Effector memory CD4-positive, alpha-beta T cell (primary cell): ENCODE data around the gene ONECUT3.
"Not testable (repeated sequence)": the region's sequence is repeated elsewhere in the genome, so short reads cannot be mapped to it uniquely, and the experiment has no call there.

Experiments used
- DNase-seq, 3 donors: peaks; one replicate each; pipeline ENCODE4 v3.0.0-alpha.2; 2020
- H3K27ac ChIP-seq: 2 replicates; pipeline ENCODE4 v1.7.0; 2013; ENCODE audit warnings: mild to moderate bottlenecking, low read length, moderate library complexity; ENCODE audit not compliant: insufficient read depth, poor library complexity, severe bottlenecking
- H3K27me3 ChIP-seq: replicated peaks from 2 replicates; pipeline ENCODE4 v1.7.0; 2013; ENCODE audit warnings: mild to moderate bottlenecking, low read length; ENCODE audit not compliant: insufficient read depth, control insufficient read depth, poor library complexity, severe bottlenecking
- H3K36me3 ChIP-seq: 2 replicates; pipeline ENCODE4 v1.7.0; 2013; ENCODE audit warnings: mild to moderate bottlenecking, low read length, moderate library complexity; ENCODE audit not compliant: control insufficient read depth, insufficient read depth
- H3K4me1 ChIP-seq: 2 replicates; pipeline ENCODE4 v1.7.0; 2013; ENCODE audit warnings: low read length, mild to moderate bottlenecking; ENCODE audit not compliant: control insufficient read depth, insufficient read depth, poor library complexity, severe bottlenecking
- H3K4me3 ChIP-seq: 2 replicates; pipeline ENCODE4 v1.7.0; 2013; ENCODE audit warnings: low read length, low read depth, mild to moderate bottlenecking; ENCODE audit not compliant: insufficient read depth, poor library complexity, severe bottlenecking
- H3K9me3 ChIP-seq: 2 replicates; pipeline ENCODE4 v1.7.0; 2013; ENCODE audit warnings: mild to moderate bottlenecking, low read length, moderate library complexity; ENCODE audit not compliant: control insufficient read depth

ONECUT3 gene

DNA sequence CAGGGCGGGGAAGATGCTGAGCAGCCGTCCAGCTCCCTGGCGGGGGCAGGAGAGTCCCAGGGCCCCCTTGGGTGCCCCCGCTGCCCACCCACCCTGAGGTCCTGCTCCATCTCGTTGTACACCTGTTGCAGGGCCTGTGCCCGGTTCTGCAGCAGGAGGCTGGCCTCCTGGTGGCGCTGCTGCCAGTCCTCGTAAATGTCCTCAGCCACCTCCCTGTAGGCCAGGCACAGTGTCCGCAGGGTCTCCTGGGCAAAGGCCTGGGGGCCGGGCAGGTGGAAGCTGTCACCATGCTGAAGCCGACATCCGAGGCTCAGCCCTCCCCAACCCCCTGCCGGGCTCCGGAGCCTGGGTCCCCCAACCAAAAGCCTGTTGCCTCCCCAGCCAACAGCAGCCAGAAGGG lies 38.6 kb downstream of the ONECUT3 start:
- DNase-seq: no peak
- Histone ChIP-seq H3K27ac (no peak overlapping the region), H3K4me1 (peaks cover 5% of the 10 kb centered on the region), H3K27me3 (peaks cover 2% of the 10 kb centered on the region), H3K4me3 (no peak overlapping the region), H3K9me3 (no peaks in the 10 kb centered on the region), H3K36me3 (no peaks in the 10 kb centered on the region)

DNA sequence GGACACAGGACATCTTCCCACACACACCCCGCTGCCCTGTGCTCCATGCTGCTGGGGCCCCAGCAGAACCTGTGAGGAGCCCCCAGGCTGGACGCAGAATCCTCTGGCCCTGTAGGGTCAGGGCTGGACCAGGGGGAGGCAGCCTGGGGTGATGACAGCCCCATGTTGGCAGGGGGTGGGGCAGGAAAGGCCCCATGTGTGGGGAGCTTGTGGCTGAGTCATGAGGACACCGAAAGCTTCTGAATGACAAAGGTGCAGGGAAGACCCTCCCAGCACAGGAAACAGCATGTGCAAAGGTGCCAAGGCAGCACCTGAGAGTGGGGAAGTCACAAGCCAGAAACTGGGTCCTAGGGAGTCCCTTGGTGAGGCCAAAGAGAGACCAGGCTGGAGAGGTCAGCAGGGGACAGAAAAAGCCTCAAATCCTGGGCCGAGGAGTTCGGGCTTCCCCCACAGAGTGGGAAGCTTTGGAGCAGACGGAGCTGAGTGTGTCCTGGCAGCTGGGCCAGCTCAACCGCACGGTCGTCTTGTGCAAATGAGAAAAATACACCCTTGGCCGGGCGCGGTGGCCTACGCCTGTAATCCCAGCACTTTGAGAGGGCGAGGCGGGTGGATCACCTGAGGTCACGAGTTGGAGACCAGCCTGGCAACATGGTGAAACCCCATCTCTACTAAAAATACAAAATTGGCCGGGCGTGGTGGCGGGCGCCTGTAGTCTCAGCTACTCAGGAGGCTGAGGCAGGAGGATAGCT lies 41.3 kb downstream of the ONECUT3 start:
- no peak for DNase-seq
- H3K36me3 ChIP-seq: no peaks in the 10 kb centered on the region
- H3K27me3 ChIP-seq: peaks cover 1% of the 10 kb centered on the region
- no peak overlapping the region for H3K27ac ChIP-seq
- no peak overlapping the region for H3K4me3 ChIP-seq
- no peaks in the 10 kb centered on the region for H3K9me3 ChIP-seq
- peaks cover 5% of the 10 kb centered on the region for H3K4me1 ChIP-seq

DNA sequence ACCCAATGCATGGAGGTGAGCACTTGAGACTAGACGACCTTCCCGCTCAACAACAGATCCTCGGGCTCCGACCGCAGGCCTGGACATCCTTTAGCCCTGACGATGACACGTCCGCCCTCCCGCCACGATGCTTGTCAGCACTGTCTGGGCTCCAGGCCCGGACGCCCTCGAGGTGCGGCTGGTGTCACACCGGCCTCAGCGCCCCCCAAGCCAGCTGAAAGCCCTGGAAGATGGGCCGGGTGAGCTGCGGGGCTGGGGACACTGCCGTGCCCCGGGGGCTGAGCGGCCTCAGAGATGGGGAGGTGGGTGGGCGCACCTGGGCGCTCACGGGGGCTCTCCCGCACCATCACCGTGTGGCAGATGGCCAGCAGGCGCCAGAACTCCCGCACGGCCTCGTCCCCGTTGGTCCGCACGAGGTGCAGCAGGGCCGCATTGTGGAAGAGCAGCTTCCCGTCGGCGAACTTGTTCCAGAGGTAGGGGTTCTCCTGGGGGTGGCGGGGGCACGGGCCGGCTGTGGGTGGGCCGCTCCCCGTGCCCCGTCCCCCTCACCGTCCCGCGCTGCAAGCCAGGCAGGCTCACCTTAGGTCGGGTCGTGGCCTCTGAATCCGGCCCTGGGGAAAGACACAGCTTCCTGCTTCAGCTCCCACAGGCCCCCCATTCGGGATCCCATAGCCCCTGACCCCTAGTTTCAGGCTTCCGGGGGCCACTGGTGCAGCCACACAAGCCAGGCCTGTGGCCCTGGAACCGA lies 43.3 kb downstream of the ONECUT3 start:
- Histone ChIP-seq H3K27me3 (no peaks in the 10 kb centered on the region), H3K4me3 (no peak overlapping the region), H3K4me1 (peaks cover 5% of the 10 kb centered on the region), H3K27ac (no peak overlapping the region), H3K9me3 (no peaks in the 10 kb centered on the region), H3K36me3 (no peaks in the 10 kb centered on the region)
- DNase-seq: no peak

DNA sequence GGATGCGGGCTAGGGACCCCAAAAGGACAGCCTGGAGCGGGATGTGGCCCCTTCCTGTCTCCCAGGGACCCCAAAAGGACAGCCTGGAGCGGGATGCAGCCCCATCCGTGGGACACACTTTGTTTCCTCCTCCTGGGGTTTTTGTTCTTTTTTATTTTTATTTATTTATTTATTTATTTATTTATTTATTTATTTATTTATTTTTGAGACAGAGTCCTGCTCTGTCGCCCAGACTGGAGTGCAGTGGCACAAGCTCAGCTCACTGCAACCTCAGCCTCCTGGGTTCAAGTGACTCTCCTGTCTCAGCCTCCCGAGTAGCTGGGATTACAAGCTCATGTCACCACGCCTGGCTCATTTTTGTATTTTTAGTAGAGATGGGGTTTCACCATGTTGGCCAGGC lies 44.0 kb downstream of the ONECUT3 start:
- not testable (repeated sequence) for H3K9me3 ChIP-seq, H3K36me3 ChIP-seq, H3K27ac ChIP-seq, H3K4me3 ChIP-seq, H3K27me3 ChIP-seq, DNase-seq, H3K4me1 ChIP-seq

DNA sequence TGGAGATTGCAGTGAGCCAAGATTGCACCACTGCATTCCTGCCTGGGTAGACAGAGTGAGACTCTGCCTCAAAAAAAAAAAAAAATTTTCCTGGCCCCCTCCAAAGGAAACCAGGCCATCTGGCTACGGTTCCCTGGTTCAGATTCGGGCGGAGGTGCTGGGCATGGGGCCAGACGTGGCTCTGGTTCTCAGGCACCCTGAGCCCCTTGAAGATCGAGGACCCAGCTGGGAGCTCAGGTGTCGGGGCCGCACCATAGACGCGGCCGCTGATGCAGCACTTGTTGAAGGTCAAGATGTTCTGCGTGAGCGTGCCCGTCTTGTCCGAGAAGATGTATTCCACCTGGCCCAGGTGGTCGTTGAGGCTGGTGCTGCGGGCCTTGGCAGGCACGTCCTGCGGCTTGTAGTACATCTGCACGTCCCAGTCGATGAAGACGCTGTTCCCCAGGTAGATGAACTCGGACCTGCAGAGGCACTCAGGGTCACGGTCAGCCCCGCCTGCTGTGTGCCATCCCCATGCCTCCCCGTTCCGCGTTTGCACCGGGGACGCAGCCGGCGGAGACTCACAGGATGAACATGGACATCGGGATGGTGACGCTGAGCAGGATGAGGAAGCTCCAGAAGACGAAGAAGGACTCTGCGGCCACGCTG lies 46.5 kb downstream of the ONECUT3 start:
- Histone ChIP-seq H3K36me3 (no peaks in the 10 kb centered on the region), H3K4me3 (no peak overlapping the region), H3K27ac (no peak overlapping the region), H3K4me1 (peaks cover 5% of the 10 kb centered on the region), H3K27me3 (no peaks in the 10 kb centered on the region), H3K9me3 (no peaks in the 10 kb centered on the region)
- no peak for DNase-seq

DNA sequence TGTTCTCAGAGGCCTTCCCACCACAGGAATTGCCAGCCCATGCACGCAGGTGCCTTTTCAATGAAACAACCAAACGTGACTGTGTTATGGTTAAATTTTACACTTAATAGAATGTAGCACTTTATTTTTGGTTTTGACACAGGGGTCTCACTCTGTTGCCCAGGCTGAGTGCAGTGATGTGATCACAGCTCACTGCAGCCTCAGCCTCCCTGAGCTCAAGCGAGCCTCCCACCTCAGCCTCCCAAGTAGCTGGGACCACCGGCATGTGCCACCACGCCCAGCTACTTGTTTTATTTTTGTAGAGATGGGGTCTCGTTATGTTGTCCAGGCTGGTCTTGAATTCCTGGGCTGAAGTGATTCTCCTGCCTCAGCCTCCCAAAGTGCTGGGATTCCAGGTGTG lies 51.6 kb downstream of the ONECUT3 start:
- no peaks in the 10 kb centered on the region for H3K36me3 ChIP-seq
- DNase-seq: no peak
- no peaks in the 10 kb centered on the region for H3K4me1 ChIP-seq
- no peaks in the 10 kb centered on the region for H3K9me3 ChIP-seq
- no peak overlapping the region for H3K4me3 ChIP-seq
- H3K27ac ChIP-seq: no peak overlapping the region
- no peaks in the 10 kb centered on the region for H3K27me3 ChIP-seq

DNA sequence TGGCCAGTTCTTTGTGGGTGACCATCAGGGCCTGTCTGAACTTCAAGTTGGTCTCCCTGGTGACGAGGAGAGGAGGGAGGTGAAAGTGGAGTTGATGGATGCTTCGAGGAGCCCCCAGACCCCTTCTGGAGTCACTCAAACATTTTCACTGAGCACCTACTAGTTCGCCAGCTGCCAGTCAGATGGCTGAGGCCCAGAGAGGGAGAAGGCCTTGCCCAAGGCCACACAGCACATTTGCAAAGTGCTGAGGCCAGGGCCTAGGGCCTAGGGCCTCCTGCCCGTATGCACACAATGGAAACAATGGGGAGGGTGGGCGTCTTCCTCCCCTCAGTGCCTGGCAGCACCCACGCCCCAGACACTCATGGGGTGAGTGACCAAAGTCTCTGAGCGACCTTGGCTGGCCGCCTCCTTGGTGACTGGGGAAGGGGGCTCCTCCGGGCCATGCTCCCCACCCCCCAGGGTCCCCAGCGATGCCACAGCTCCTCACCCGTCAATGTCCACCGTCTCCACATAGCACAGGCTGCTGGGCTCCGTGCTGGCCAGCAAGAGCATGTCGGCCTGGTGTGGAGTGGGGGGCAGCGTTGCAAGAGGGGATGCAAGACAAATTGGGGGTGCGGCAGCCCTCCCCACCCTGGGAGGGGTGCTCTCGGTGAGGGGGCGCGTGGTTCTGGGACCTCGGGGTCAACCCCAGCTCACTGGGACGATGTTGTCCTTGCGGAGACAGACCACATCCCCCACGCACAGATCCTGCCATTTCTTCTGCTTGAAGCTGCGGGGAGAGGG lies 52.3 kb downstream of the ONECUT3 start:
- Histone ChIP-seq H3K36me3 (no peaks in the 10 kb centered on the region), H3K4me1 (no peaks in the 10 kb centered on the region), H3K9me3 (no peaks in the 10 kb centered on the region), H3K27me3 (no peaks in the 10 kb centered on the region), H3K27ac (no peak overlapping the region), H3K4me3 (no peak overlapping the region)
- DNase-seq: no peak

DNA sequence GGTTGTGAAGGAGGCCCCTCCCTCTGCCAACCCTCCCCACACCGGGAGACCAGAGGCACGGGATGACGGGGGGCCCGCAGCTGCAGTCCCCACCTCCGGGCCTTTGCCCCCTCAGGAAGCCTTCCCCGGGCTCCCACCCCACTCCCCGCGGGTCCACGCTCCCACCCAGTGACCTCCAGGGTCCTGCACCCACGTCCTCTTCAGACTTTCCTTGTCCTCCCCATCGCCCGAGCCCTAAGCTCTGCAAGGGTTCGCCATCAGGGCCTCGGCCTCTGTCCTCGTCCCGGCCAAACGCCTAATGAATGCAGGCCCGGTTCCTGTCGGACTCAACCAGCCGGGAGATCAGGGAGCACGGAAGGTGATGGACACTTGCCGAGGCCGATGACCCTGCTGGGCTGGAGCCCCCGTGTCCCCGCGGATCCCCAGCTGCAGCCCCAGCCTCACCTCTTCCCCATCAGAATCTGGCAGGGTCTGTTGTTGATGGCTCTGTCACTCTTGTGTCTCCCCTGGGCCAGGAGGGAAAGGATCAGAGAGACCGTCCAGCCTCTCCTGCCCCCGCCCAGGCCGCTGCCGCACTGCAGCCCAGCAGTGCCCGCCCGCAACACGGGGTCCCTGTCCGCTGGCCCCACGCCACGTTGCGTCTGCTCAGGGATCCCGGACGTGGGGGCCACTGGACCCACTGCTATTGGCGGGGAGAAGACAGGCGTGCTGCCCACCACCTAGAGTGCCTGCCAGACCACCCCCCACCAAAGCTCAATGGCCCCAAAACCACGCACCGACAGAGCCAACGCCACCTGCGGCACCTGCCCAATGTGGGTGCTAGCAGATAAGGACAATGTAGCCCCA lies 53.1 kb downstream of the ONECUT3 start:
- Histone ChIP-seq H3K4me3 (no peak overlapping the region), H3K4me1 (peaks cover under 1% of the 10 kb centered on the region)
- DNase-seq: no peak

DNA sequence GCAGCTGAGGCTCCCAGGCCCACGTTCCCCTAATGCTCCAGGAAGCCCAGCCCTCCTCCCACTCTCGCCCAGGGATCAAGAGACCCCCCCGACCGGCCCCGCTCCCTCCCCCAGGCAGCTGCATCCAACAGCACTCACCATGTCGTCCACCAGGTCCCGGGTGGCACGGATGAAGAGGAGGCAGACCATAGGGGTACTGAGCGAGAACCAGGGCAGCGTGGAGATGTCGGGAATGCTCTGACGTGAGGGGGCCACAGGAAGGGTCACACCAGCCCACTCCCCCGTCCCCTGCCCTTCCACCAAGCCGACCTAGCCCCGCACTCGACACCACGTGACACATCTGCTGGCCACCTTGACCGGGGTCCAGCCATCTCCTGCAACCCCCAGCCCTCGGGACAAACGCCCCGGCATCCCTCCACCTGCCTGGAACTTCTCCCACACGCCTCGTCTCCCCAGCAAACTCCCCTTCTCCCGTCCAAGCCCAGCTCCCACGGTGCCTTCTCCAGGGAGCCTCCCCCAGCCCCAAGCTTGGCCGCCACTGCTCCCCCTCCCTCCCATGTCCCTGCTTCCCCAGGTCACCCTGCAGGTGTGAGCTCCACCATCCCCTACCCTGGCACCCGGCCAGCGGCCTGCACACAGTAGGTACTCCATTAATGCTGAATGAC lies 53.9 kb downstream of the ONECUT3 start:
- H3K36me3 ChIP-seq: no peaks in the 10 kb centered on the region
- H3K9me3 ChIP-seq: no peaks in the 10 kb centered on the region
- no peak overlapping the region for H3K27ac ChIP-seq
- no peak overlapping the region for H3K4me3 ChIP-seq
- H3K27me3 ChIP-seq: no peaks in the 10 kb centered on the region
- peaks cover 7% of the 10 kb centered on the region for H3K4me1 ChIP-seq
- DNase-seq: no peak

More for the DNA sequence above, 53.1 kb downstream of the ONECUT3 start:
- Histone ChIP-seq H3K36me3 (no peaks in the 10 kb centered on the region), H3K27me3 (no peaks in the 10 kb centered on the region), H3K27ac (no peak overlapping the region), H3K9me3 (no peaks in the 10 kb centered on the region)
